SK-N-SH treated with all-trans-retinoic acid at 6 μM for 48 hours (cell line): ENCODE measurements around the gene APBA2.
A peak's percentile ranks its signal among the peaks of the same experiment; 100 is the strongest.

Experiments used
- ATAC-seq: fragments of 200-7000 bp; cut with Tn5 transposase; 3 replicates; pipeline ENCODE4 v1.9.1; 2020; ENCODE audit warnings: mild to moderate bottlenecking, moderate library complexity
- ARNTL ChIP-seq: fragments of 450-650 bp; formaldehyde crosslinking; IDR thresholded peaks from 2 replicates; pipeline ENCODE4 v1.5.0; 2020; ENCODE audit warnings: low read depth, mild to moderate bottlenecking, moderate library complexity, borderline replicate concordance
- BACH2 ChIP-seq: fragments of 250-450 bp; sonication (Bioruptor Pico); IDR thresholded peaks from 2 replicates; pipeline ENCODE4 v1.9.0; 2021; ENCODE audit warnings: mild to moderate bottlenecking, borderline replicate concordance
- CSDC2 ChIP-seq: fragments of 250-450 bp; sonication (Bioruptor Pico); IDR thresholded peaks from 2 replicates; pipeline ENCODE4 v1.5.0; 2020; ENCODE audit warnings: mild to moderate bottlenecking, moderate library complexity
- ESRRG ChIP-seq: fragments of 250-450 bp; sonication (Bioruptor Pico); IDR thresholded peaks from 2 replicates; pipeline ENCODE4 v1.6.1; 2021; ENCODE audit warnings: mild to moderate bottlenecking
- GLIS3 ChIP-seq: fragments of 250-450 bp; sonication (Bioruptor Pico); IDR thresholded peaks from 2 replicates; pipeline ENCODE4 v1.5.0; 2020; ENCODE audit warnings: mild to moderate bottlenecking, moderate library complexity
- ISL1 ChIP-seq: fragments of 250-450 bp; sonication (Bioruptor Pico); IDR thresholded peaks from 2 replicates; pipeline ENCODE4 v2.1.2; 2022; ENCODE audit warnings: mild to moderate bottlenecking, moderate library complexity
- OSR1 ChIP-seq: fragments of 250-450 bp; sonication (Bioruptor Pico); IDR thresholded peaks from 2 replicates; pipeline ENCODE4 v1.8.0; 2022; ENCODE audit warnings: moderate library complexity, mild to moderate bottlenecking, inconsistent platforms
- PPARA ChIP-seq: fragments of 250-450 bp; sonication (Bioruptor Pico); IDR thresholded peaks from 2 replicates; pipeline ENCODE4 v1.5.0; 2020; ENCODE audit warnings: mild to moderate bottlenecking, borderline replicate concordance
- RARB ChIP-seq: fragments of 250-450 bp; sonication (Bioruptor Pico); IDR thresholded peaks from 2 replicates; pipeline ENCODE4 v1.8.0; 2021; ENCODE audit warnings: mild to moderate bottlenecking, moderate library complexity
- SNAI2 ChIP-seq: fragments of 250-450 bp; sonication (Bioruptor Pico); IDR thresholded peaks from 2 replicates; pipeline ENCODE4 v1.5.0; 2020; ENCODE audit warnings: mild to moderate bottlenecking, moderate library complexity
- TCF4 ChIP-seq: fragments of 250-450 bp; sonication (Bioruptor Pico); IDR thresholded peaks from 2 replicates; pipeline ENCODE4 v1.8.0; 2021; ENCODE audit warnings: mild to moderate bottlenecking, moderate library complexity, borderline replicate concordance
- TOX ChIP-seq: fragments of 250-450 bp; sonication (Bioruptor Pico); IDR thresholded peaks from 2 replicates; pipeline ENCODE4 v1.8.0; 2021; ENCODE audit warnings: mild to moderate bottlenecking, moderate library complexity, borderline replicate concordance
- ZC3H10 ChIP-seq: fragments of 250-450 bp; sonication (Bioruptor Pico); IDR thresholded peaks from 2 replicates; pipeline ENCODE4 v1.5.1; 2021; ENCODE audit warnings: mild to moderate bottlenecking, moderate library complexity
- ZFP3 ChIP-seq: fragments of 250-450 bp; sonication (Bioruptor Pico); IDR thresholded peaks from 2 replicates; pipeline ENCODE4 v1.5.0; 2020; ENCODE audit warnings: mild to moderate bottlenecking, moderate library complexity
- ZFP30 ChIP-seq: fragments of 450-650 bp; formaldehyde crosslinking; IDR thresholded peaks from 2 replicates; pipeline ENCODE4 v1.5.0; 2022; ENCODE audit warnings: mild to moderate bottlenecking, moderate library complexity
- ZNF565 ChIP-seq: fragments of 450-650 bp; formaldehyde crosslinking; conservative IDR thresholded peaks from 2 replicates; pipeline ENCODE4 v1.5.0; 2020; ENCODE audit warnings: low read depth, mild to moderate bottlenecking, moderate library complexity
- ZNF70 ChIP-seq: fragments of 450-650 bp; formaldehyde crosslinking; IDR thresholded peaks from 2 replicates; pipeline ENCODE4 v1.5.0; 2020; ENCODE audit warnings: mild to moderate bottlenecking, moderate library complexity
- ZNF8 ChIP-seq: fragments of 450-650 bp; formaldehyde crosslinking; IDR thresholded peaks from 2 replicates; pipeline ENCODE4 v1.5.0; 2020; ENCODE audit warnings: mild to moderate bottlenecking, moderate library complexity
- TF ChIP-seq, protein P1 (sequence below): fragments of 250-450 bp; sonication (Bioruptor Pico); IDR thresholded peaks from 2 replicates; pipeline ENCODE4 v1.5.1; 2021; ENCODE audit warnings: mild to moderate bottlenecking, moderate library complexity
- TF ChIP-seq, protein P2 (sequence below): fragments of 250-450 bp; sonication (Bioruptor Pico); IDR thresholded peaks from 2 replicates; pipeline ENCODE4 v1.5.0; 2020; ENCODE audit warnings: mild to moderate bottlenecking, moderate library complexity
- TF ChIP-seq, protein P3 (sequence below): fragments of 250-450 bp; sonication (Bioruptor Pico); IDR thresholded peaks from 2 replicates; pipeline ENCODE4 v1.8.0; 2020; ENCODE audit warnings: mild to moderate bottlenecking, moderate library complexity, borderline replicate concordance
- TF ChIP-seq, protein P4 (sequence below): fragments of 250-450 bp; sonication (Bioruptor Pico); IDR thresholded peaks from 2 replicates; pipeline ENCODE4 v1.5.1; 2020; ENCODE audit warnings: low read depth, mild to moderate bottlenecking, moderate library complexity
- TF ChIP-seq, protein P5 (sequence below): fragments of 250-450 bp; sonication (Bioruptor Pico); IDR thresholded peaks from 2 replicates; pipeline ENCODE4 v1.8.0; 2021; ENCODE audit warnings: low read depth, mild to moderate bottlenecking, moderate library complexity, borderline replicate concordance

The APBA2 gene

DNA sequence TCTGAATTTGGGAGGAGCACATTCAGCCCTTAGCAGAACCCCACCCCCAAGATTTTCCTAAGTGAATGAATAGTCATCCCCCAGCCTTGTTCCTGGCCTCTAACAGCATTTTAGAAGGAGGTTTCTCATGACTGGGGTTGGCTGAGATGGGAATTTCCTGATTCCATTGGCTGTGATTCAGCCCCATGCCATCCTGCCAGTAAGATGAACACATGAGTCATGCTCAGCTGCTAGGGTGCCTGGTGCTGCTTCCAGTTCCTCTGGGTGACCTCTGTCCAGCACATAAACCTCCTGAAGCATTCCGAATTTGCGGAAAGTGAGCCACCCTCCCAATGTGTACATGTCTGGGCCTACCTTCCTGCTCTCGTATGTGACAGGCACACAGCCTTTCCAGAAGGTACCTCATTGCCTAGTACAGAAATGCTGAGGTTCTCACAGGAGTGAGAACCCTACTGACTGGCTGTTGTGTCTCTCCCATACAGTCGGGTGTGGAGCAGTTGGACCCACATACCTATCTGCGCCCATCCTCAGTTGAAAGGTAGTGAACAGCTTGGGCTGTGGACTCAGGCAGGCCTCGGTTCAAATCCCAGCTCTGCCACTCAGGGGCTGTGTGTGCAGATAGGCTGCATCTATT, 91.7 kb downstream of the APBA2 start:
- TF ChIP-seq PPARA (CRISPR knock-in tag) = no peak
- TF ChIP-seq, protein P1, sequence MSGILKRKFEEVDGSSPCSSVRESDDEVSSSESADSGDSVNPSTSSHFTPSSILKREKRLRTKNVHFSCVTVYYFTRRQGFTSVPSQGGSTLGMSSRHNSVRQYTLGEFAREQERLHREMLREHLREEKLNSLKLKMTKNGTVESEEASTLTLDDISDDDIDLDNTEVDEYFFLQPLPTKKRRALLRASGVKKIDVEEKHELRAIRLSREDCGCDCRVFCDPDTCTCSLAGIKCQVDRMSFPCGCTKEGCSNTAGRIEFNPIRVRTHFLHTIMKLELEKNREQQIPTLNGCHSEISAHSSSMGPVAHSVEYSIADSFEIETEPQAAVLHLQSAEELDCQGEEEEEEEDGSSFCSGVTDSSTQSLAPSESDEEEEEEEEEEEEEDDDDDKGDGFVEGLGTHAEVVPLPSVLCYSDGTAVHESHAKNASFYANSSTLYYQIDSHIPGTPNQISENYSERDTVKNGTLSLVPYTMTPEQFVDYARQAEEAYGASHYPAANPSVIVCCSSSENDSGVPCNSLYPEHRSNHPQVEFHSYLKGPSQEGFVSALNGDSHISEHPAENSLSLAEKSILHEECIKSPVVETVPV (CRISPR knock-in tag) = no peak
- no peak for TF ChIP-seq OSR1 (CRISPR knock-in tag)
- TF ChIP-seq RARB = no peak
- TF ChIP-seq, protein P2, sequence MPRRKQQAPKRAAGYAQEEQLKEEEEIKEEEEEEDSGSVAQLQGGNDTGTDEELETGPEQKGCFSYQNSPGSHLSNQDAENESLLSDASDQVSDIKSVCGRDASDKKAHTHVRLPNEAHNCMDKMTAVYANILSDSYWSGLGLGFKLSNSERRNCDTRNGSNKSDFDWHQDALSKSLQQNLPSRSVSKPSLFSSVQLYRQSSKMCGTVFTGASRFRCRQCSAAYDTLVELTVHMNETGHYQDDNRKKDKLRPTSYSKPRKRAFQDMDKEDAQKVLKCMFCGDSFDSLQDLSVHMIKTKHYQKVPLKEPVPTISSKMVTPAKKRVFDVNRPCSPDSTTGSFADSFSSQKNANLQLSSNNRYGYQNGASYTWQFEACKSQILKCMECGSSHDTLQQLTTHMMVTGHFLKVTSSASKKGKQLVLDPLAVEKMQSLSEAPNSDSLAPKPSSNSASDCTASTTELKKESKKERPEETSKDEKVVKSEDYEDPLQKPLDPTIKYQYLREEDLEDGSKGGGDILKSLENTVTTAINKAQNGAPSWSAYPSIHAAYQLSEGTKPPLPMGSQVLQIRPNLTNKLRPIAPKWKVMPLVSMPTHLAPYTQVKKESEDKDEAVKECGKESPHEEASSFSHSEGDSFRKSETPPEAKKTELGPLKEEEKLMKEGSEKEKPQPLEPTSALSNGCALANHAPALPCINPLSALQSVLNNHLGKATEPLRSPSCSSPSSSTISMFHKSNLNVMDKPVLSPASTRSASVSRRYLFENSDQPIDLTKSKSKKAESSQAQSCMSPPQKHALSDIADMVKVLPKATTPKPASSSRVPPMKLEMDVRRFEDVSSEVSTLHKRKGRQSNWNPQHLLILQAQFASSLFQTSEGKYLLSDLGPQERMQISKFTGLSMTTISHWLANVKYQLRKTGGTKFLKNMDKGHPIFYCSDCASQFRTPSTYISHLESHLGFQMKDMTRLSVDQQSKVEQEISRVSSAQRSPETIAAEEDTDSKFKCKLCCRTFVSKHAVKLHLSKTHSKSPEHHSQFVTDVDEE (CRISPR knock-in tag) = no peak
- peak; percentile 69; the same call in 1 of the 2 replicates for TF ChIP-seq ZFP3 (CRISPR knock-in tag)
- 0 out of 2 replicates have a peak, but pooled peaks have one; percentile 67 for TF ChIP-seq CSDC2 (CRISPR knock-in tag)
- no peak for TF ChIP-seq ZNF70 (CRISPR knock-in tag)
- TF ChIP-seq BACH2 (CRISPR knock-in tag) = no peak
- TF ChIP-seq, protein P3, sequence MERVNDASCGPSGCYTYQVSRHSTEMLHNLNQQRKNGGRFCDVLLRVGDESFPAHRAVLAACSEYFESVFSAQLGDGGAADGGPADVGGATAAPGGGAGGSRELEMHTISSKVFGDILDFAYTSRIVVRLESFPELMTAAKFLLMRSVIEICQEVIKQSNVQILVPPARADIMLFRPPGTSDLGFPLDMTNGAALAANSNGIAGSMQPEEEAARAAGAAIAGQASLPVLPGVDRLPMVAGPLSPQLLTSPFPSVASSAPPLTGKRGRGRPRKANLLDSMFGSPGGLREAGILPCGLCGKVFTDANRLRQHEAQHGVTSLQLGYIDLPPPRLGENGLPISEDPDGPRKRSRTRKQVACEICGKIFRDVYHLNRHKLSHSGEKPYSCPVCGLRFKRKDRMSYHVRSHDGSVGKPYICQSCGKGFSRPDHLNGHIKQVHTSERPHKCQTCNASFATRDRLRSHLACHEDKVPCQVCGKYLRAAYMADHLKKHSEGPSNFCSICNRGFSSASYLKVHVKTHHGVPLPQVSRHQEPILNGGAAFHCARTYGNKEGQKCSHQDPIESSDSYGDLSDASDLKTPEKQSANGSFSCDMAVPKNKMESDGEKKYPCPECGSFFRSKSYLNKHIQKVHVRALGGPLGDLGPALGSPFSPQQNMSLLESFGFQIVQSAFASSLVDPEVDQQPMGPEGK (CRISPR knock-in tag) = peak; percentile 44; the same call in 1 of the 2 replicates
- 0 out of 2 replicates have a peak, but pooled peaks have one; percentile 21 for TF ChIP-seq SNAI2 (CRISPR knock-in tag)
- TF ChIP-seq ZFP30 (CRISPR knock-in tag) = no peak
- no peak for TF ChIP-seq ARNTL
- TF ChIP-seq ISL1 = peak; percentile 41
- TF ChIP-seq TCF4 (CRISPR knock-in tag) = no peak
- TF ChIP-seq, protein P4, sequence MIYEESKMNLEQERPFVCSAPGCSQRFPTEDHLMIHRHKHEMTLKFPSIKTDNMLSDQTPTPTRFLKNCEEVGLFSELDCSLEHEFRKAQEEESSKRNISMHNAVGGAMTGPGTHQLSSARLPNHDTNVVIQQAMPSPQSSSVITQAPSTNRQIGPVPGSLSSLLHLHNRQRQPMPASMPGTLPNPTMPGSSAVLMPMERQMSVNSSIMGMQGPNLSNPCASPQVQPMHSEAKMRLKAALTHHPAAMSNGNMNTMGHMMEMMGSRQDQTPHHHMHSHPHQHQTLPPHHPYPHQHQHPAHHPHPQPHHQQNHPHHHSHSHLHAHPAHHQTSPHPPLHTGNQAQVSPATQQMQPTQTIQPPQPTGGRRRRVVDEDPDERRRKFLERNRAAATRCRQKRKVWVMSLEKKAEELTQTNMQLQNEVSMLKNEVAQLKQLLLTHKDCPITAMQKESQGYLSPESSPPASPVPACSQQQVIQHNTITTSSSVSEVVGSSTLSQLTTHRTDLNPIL (CRISPR knock-in tag) = no peak
- TF ChIP-seq ZNF565 (CRISPR knock-in tag) = no peak
- TF ChIP-seq ZC3H10 (CRISPR knock-in tag) = no peak
- TF ChIP-seq GLIS3 (CRISPR knock-in tag) = no peak
- TF ChIP-seq, protein P5, sequence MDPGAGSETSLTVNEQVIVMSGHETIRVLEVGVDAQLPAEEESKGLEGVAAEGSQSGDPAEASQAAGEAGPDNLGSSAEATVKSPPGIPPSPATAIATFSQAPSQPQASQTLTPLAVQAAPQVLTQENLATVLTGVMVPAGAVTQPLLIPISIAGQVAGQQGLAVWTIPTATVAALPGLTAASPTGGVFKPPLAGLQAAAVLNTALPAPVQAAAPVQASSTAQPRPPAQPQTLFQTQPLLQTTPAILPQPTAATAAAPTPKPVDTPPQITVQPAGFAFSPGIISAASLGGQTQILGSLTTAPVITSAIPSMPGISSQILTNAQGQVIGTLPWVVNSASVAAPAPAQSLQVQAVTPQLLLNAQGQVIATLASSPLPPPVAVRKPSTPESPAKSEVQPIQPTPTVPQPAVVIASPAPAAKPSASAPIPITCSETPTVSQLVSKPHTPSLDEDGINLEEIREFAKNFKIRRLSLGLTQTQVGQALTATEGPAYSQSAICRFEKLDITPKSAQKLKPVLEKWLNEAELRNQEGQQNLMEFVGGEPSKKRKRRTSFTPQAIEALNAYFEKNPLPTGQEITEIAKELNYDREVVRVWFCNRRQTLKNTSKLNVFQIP (CRISPR knock-in tag) = no peak
- TF ChIP-seq ESRRG (CRISPR knock-in tag) = no peak
- TF ChIP-seq TOX = no peak
- TF ChIP-seq ZNF8 (CRISPR knock-in tag) = no peak
- peak; percentile 99 for ATAC-seq

DNA sequence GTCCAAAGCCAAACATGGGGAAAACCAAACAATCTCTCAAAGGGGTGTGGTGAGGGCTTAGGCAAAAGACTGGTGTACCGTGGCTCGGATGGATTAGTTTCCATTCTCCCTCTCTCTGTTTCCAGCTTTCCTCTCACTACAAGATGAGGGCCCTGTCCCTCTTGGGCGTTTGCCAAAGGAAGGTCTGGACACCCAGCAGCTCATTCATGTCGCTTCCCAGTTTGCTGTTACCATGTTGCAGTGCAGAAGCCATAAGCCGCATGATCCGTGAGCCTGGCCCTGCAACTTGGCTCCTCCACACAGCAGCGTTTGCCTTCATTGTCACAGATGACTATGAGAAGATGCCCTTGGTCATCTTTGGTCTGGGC, 92.2 kb downstream of the APBA2 start:
- ATAC-seq = no peak
- TF ChIP-seq, protein P1 (CRISPR knock-in tag) = no peak
- TF ChIP-seq RARB = no peak
- TF ChIP-seq ZC3H10 (CRISPR knock-in tag) = no peak
- TF ChIP-seq ZFP30 (CRISPR knock-in tag) = no peak
- TF ChIP-seq ESRRG (CRISPR knock-in tag) = no peak
- TF ChIP-seq ZNF565 (CRISPR knock-in tag) = no peak
- TF ChIP-seq ZNF70 (CRISPR knock-in tag) = no peak
- TF ChIP-seq, protein P5 (CRISPR knock-in tag) = no peak
- TF ChIP-seq ZNF8 (CRISPR knock-in tag) = no peak
- no peak for TF ChIP-seq GLIS3 (CRISPR knock-in tag)
